ENCODE data around the gene PCDHB11. TPM values are rescaled to one million over a fixed set of nuclear protein-coding genes. Genes with fewer than 3 reads are reported as not detected.
"Not testable (repeated sequence)": the region's sequence is repeated elsewhere in the genome, so short reads cannot be mapped to it uniquely, and the experiment has no call there.

Gene PCDHB11
- 1 to 10 TPM in 1 of 4 donors, under 1 TPM in 3; 0.20 to 1.5 (median 0.61) TPM for total RNA-seq

- Histone ChIP-seq H3K4me1 (no peaks in the 10 kb centered on the region), H3K4me3 (no peak within 1 kb of the TSS), H3K9me3 (peaks cover 41 to 61% of the 10 kb centered on the region in 2 donors), H3K27ac (no peak within 1 kb of the TSS), H3K36me3 (no peaks in the 10 kb centered on the region), H3K27me3 (no peaks in the 10 kb centered on the region)
- DNase-seq: no peak
- in situ Hi-C loops (cut with MboI; ENCODE audit: low pct_ligation_motif_present in 1 of 4, low pct_unique_long_range_greater_than_20kb in 1 of 4, low sequenced_read_pairs in 3 of 4): loop anchor here (25.0 kb wide), 2 partner anchors 188 to 363 kb away; partner anchors contain the start of genes PCDHGA7 (in 1 of the 4), PCDHGA8 (in 1 of the 4), PCDHGB4 (in 1 of the 4) and PCDHGB5 (in 1 of the 4)
- peak in 1 of 5 experiments; percentile 6 for TF ChIP-seq CTCF (IDR thresholded peaks at IDR 0.05)
- no peak for TF ChIP-seq POLR2A (IDR thresholded peaks at IDR 0.05)
- no peak for TF ChIP-seq EP300 (IDR thresholded peaks at IDR 0.05; ENCODE audit: low read depth)
- TF ChIP-seq POLR2AphosphoS5 (IDR thresholded peaks at IDR 0.05): no peak
- intact Hi-C loops (cut with DNase I; ENCODE audit: low total_unique reads): no loop called here
- WGBS, 2 donors (ENCODE audit: low coverage in 1 of 2): 51 to 60% methylated on average over 16 to 21 of the region's 21 CpGs
Measured at GRCh38 chr5:141199359-141200235, at the start of gene PCDHB11. TSS of gene PCDHB11 (plus strand) at chr5:141199627. CDS start at chr5:141199775, 148 bp downstream.

- peaks cover 12 to 37% of the 10 kb centered on the region in 2 donors for H3K9me3 ChIP-seq
- WGBS, 2 donors (ENCODE audit: low coverage in 1 of 2): 39 to 40% methylated on average over 18 of the region's 18 CpGs
Measured at GRCh38 chr5:141149812-141150211, 49.6 kb upstream of the PCDHB11 start, which contains the start of gene PCDHB6. TSS of gene PCDHB6 (plus strand) at chr5:141150057. CDS start at chr5:141150258, 201 bp downstream.

GRCh38 chr5:141150224-141150992 is 49.0 kb upstream of the PCDHB11 start:
- no peaks in the 10 kb centered on the region for H3K4me1 ChIP-seq
- DNase-seq: no peak
- H3K27ac ChIP-seq: no peak overlapping the region
- H3K27me3 ChIP-seq: no peaks in the 10 kb centered on the region
- 72 to 76% methylated on average over 3 to 33 of the region's 33 CpGs for WGBS, 2 donors (ENCODE audit: low coverage in 1 of 2)
- no peaks in the 10 kb centered on the region for H3K36me3 ChIP-seq
- no peak overlapping the region for H3K4me3 ChIP-seq
- in situ Hi-C loops (cut with MboI; ENCODE audit: low pct_ligation_motif_present in 1 of 4, low pct_unique_long_range_greater_than_20kb in 1 of 4, low sequenced_read_pairs in 3 of 4): no loop called here
- TF ChIP-seq EP300 (IDR thresholded peaks at IDR 0.05; ENCODE audit: low read depth): no peak
- no peak for TF ChIP-seq POLR2A (IDR thresholded peaks at IDR 0.05)
- no peak for TF ChIP-seq POLR2AphosphoS5 (IDR thresholded peaks at IDR 0.05)
- no peak for TF ChIP-seq CTCF (IDR thresholded peaks at IDR 0.05)
- intact Hi-C loops (cut with DNase I; ENCODE audit: low total_unique reads): no loop called here
- H3K9me3 ChIP-seq: peaks cover 15 to 34% of the 10 kb centered on the region in 2 donors

More at GRCh38 chr5:141149812-141150211, 49.6 kb upstream of the PCDHB11 start, which contains the start of gene PCDHB6:
- DNase-seq: no peak
- Histone ChIP-seq H3K4me1 (no peaks in the 10 kb centered on the region), H3K27me3 (no peaks in the 10 kb centered on the region), H3K4me3 (no peak within 1 kb of the TSS), H3K36me3 (no peaks in the 10 kb centered on the region), H3K27ac (no peak within 1 kb of the TSS)
- in situ Hi-C loops (cut with MboI; ENCODE audit: low pct_ligation_motif_present in 1 of 4, low pct_unique_long_range_greater_than_20kb in 1 of 4, low sequenced_read_pairs in 3 of 4) (no loop called here), intact Hi-C loops (cut with DNase I; ENCODE audit: low total_unique reads) (no loop called here)
- no peak for TF ChIP-seq POLR2A (IDR thresholded peaks at IDR 0.05)
- no peak for TF ChIP-seq POLR2AphosphoS5 (IDR thresholded peaks at IDR 0.05)
- TF ChIP-seq CTCF (IDR thresholded peaks at IDR 0.05): no peak
- TF ChIP-seq EP300 (IDR thresholded peaks at IDR 0.05; ENCODE audit: low read depth): no peak

- Histone ChIP-seq H3K27ac (no peak overlapping the region), H3K4me3 (no peak overlapping the region), H3K4me1 (no peaks in the 10 kb centered on the region), H3K36me3 (no peaks in the 10 kb centered on the region), H3K9me3 (peaks cover 15 to 34% of the 10 kb centered on the region in 2 donors), H3K27me3 (no peaks in the 10 kb centered on the region)
- intact Hi-C loops (cut with DNase I; ENCODE audit: low total_unique reads) (no loop called here), in situ Hi-C loops (cut with MboI; ENCODE audit: low pct_ligation_motif_present in 1 of 4, low pct_unique_long_range_greater_than_20kb in 1 of 4, low sequenced_read_pairs in 3 of 4) (no loop called here)
- TF ChIP-seq POLR2AphosphoS5 (IDR thresholded peaks at IDR 0.05) (no peak), EP300 (IDR thresholded peaks at IDR 0.05; ENCODE audit: low read depth) (no peak), CTCF (IDR thresholded peaks at IDR 0.05) (no peak), POLR2A (IDR thresholded peaks at IDR 0.05) (no peak)
- 59% methylated on average over 13 of the region's 13 CpGs; no CpG with 5 or more reads in 1 of the 2 donors for WGBS, 2 donors (ENCODE audit: low coverage in 1 of 2)
- no peak for DNase-seq
Measured at GRCh38 chr5:141150993-141151325, 48.5 kb upstream of the PCDHB11 start.

- H3K36me3 ChIP-seq; intact Hi-C loops (cut with DNase I; ENCODE audit: low total_unique reads); H3K4me1 ChIP-seq; in situ Hi-C loops (cut with MboI; ENCODE audit: low pct_ligation_motif_present in 1 of 4, low pct_unique_long_range_greater_than_20kb in 1 of 4, low sequenced_read_pairs in 3 of 4); DNase-seq; H3K27me3 ChIP-seq; H3K27ac ChIP-seq; H3K4me3 ChIP-seq: not testable (repeated sequence)
- peaks cover 18 to 39% of the 10 kb centered on the region in 2 donors for H3K9me3 ChIP-seq
- WGBS, 2 donors (ENCODE audit: low coverage in 1 of 2): 67% methylated on average over 32 of the region's 41 CpGs; no CpG with 5 or more reads in 1 of the 2 donors
Measured at GRCh38 chr5:141151632-141152031, 47.8 kb upstream of the PCDHB11 start.

- DNase-seq; H3K4me3 ChIP-seq; H3K4me1 ChIP-seq; H3K27ac ChIP-seq; H3K27me3 ChIP-seq; in situ Hi-C loops (cut with MboI; ENCODE audit: low pct_ligation_motif_present in 1 of 4, low pct_unique_long_range_greater_than_20kb in 1 of 4, low sequenced_read_pairs in 3 of 4); intact Hi-C loops (cut with DNase I; ENCODE audit: low total_unique reads); H3K36me3 ChIP-seq: not testable (repeated sequence)
- H3K9me3 ChIP-seq: peaks cover 21 to 43% of the 10 kb centered on the region in 2 donors
- WGBS, 2 donors (ENCODE audit: low coverage in 1 of 2): 72% methylated on average over 19 of the region's 36 CpGs; no CpG with 5 or more reads in 1 of the 2 donors
Measured at GRCh38 chr5:141152096-141152495, 47.3 kb upstream of the PCDHB11 start.

Measured in transverse colon (tissue), 4 donors.